Immature natural killer cell (primary cell): ENCODE results near the gene KAZN. TPM values are rescaled to one million over a fixed set of nuclear protein-coding genes. Genes with fewer than 3 reads are reported as not detected.

Experiments used
- DNase-seq, 3 donors: peaks; one replicate each; pipeline ENCODE4 v3.0.0; 2022; ENCODE audit warnings: mixed read lengths in 1 of 3
- H3K27ac Mint-ChIP-seq, 6 donors: one replicate each; pipeline ENCODE4 v1.8.0; 2020; ENCODE audit warnings: mixed read lengths in 6 of 6, mild to moderate bottlenecking in 5 of 6, inconsistent platforms in 4 of 6, moderate library complexity in 3 of 6
- H3K27me3 Mint-ChIP-seq, 3 donors: one replicate each; pipeline ENCODE4 v1.8.0; 2020 to 2021; ENCODE audit warnings: low read depth in 3 of 3, mild to moderate bottlenecking in 3 of 3, mixed read lengths in 3 of 3, moderate library complexity in 3 of 3, inconsistent platforms in 1 of 3
- H3K36me3 Mint-ChIP-seq, 3 donors: one replicate each; pipeline ENCODE4 v1.8.0; 2020; ENCODE audit warnings: mixed read lengths in 3 of 3, inconsistent platforms in 2 of 3, mild to moderate bottlenecking in 2 of 3
- H3K4me1 Mint-ChIP-seq, 2 donors: one replicate each; pipeline ENCODE4 v1.8.0; 2020; ENCODE audit warnings: inconsistent platforms in 2 of 2, mild to moderate bottlenecking in 2 of 2, mixed read lengths in 2 of 2, moderate library complexity in 1 of 2
- H3K4me3 Mint-ChIP-seq, 5 donors: one replicate each; pipeline ENCODE4 v1.8.0; 2020; ENCODE audit warnings: mild to moderate bottlenecking in 5 of 5, mixed read lengths in 5 of 5, inconsistent platforms in 3 of 5, moderate library complexity in 3 of 5
- H3K9me3 Mint-ChIP-seq, 6 donors: one replicate each; pipeline ENCODE4 v1.8.0; 2020; ENCODE audit warnings: mild to moderate bottlenecking in 6 of 6, mixed read lengths in 6 of 6, inconsistent platforms in 4 of 6, moderate library complexity in 3 of 6
- polyA plus RNA-seq, 3 donors: library from polyadenylated mRNA; unstranded; fragments of 300-500 nt; fragmentation: Illumina TruSeq; gene quantifications; one replicate each; pipeline ENCODE4 v1.2.3, GENCODE V29; 2021

The KAZN gene
- polyA plus RNA-seq, 3 donors from 2014 or later = 0.24 TPM; not detected in 2

DNA sequence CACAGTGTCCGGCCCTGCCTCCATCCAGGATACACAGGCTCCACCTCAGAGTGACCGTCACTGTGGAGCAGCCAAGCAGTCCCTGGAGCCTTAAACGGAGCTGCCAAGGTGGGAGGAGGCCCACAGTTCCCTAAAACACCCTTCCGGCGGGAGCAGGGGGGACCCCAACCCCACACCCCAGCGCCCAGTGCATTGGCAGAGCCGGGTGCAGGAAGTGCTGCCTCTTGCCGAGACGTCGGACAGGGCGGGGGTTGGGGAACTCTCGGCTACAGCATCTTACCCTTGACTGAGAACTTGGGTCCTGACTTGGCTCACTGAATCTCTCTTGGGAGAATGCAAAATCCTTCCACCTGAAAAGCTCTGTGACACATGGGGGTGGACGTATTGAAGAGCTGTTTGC is 516.4 kb downstream of the KAZN start:
- peaks cover 4 to 12% (median 6%) of the 10 kb centered on the region in 3 donors for H3K27me3 Mint-ChIP-seq
- DNase-seq = no peak
- H3K27ac Mint-ChIP-seq = no peak overlapping the region
- H3K36me3 Mint-ChIP-seq = no peaks in the 10 kb centered on the region
- peaks cover 6% of the 10 kb centered on the region in 2 donors for H3K4me1 Mint-ChIP-seq
- H3K9me3 Mint-ChIP-seq = no peaks in the 10 kb centered on the region
- H3K4me3 Mint-ChIP-seq = no peak overlapping the region

DNA sequence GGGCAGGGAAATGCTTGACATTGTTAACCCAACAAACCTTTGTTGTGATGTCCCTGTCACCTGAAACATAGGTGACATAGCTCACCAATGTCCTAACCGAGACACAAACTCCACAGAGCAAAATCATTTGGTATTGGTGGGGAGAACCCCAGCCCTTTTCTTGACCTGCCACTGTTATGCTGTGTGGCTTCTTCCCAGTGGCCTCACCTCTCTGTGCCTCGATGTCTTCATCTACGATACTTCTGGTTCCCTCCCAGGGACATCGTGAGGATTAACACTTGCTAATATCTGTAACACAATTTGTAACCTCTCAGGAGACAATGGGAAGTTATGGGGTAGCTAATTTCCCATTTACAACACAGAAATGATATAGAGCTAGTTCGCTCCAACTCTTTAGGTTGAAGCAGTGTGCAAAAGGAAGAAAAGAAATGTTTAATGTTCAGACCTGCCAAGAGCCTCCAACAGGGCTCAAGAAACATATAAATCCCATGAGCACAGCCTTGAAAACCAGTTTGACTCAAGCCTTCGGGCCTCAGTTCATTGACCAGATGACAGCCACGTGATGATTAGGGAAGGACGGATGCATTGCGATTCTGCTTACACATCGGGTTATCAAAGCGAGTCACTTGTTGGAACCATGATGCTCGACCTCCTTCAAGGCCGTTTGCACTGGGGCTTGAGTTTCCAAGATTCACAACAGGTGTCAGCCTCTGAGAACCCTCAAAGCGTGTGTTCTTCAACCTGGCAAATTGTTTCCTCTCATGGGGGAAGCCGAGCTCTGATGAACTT is 517.3 kb downstream of the KAZN start:
- no peak for DNase-seq
- no peaks in the 10 kb centered on the region for H3K9me3 Mint-ChIP-seq
- no peak overlapping the region for H3K4me3 Mint-ChIP-seq
- peaks cover 6% of the 10 kb centered on the region in 2 donors for H3K4me1 Mint-ChIP-seq
- peaks cover 4 to 12% (median 9%) of the 10 kb centered on the region in 3 donors for H3K27me3 Mint-ChIP-seq
- no peaks in the 10 kb centered on the region for H3K36me3 Mint-ChIP-seq
- H3K27ac Mint-ChIP-seq = no peak overlapping the region

DNA sequence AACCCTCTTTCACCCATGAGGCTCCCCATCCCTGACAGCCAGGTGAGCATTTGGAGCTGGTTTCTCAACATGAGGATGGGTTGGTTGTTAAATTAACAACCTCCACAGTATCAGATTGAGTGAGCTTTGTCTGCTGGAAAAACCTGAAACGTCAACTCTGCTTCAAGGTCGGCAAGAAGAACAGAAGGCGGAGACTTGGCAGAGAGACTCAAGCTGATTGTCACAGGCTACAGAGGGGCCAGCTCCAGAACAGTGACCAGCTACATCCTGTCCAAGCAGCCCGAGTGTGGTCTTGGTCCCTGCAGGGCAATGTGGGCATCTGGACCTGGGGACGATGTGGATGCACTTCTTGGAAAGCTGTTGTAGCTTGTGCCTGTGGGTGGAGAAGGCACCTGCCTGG is 518.5 kb downstream of the KAZN start:
- H3K4me1 Mint-ChIP-seq = peaks cover 4 to 5% of the 10 kb centered on the region in 2 donors
- DNase-seq = no peak
- H3K9me3 Mint-ChIP-seq = no peaks in the 10 kb centered on the region
- no peak overlapping the region for H3K27ac Mint-ChIP-seq
- no peak overlapping the region for H3K4me3 Mint-ChIP-seq
- H3K36me3 Mint-ChIP-seq = no peaks in the 10 kb centered on the region
- peaks cover 3 to 12% (median 12%) of the 10 kb centered on the region in 3 donors for H3K27me3 Mint-ChIP-seq

DNA sequence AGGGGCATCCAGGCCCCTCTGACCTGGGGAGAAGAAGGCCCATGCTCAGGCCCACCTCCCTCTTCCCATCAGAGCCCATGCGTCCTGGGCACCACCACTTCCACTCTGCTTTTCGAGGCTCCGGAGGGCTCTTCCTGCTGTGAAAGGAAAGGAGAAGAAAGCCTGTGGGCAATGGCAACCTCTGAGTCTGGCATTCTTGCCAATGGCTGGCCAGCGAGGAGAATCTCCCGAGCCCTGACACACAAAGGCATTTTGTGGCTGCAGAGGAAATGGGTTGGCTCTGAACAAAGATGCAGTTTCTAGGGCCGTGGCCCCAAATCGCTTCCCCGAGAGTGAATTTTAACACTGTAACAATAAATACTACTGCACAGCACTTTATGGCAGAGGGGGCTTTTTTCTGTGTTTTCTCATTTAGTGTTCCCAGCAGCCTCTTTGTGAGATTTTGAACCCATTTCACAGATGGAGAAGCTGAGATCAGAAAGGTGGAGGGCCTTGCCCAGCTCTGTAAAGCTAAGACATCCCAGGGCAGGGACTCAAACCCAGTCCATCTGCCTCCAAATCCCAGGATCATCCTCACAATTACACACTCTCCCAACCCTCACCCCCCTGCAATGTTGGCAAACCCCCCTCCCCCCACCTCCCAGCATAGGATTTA is 519.3 kb downstream of the KAZN start:
- Mint-ChIP-seq H3K4me3 (no peak overlapping the region), H3K36me3 (no peaks in the 10 kb centered on the region), H3K27me3 (peaks cover 1 to 9% (median 9%) of the 10 kb centered on the region in 3 donors), H3K4me1 (no peaks in the 10 kb centered on the region), H3K27ac (no peak overlapping the region), H3K9me3 (no peaks in the 10 kb centered on the region)
- DNase-seq = no peak

DNA sequence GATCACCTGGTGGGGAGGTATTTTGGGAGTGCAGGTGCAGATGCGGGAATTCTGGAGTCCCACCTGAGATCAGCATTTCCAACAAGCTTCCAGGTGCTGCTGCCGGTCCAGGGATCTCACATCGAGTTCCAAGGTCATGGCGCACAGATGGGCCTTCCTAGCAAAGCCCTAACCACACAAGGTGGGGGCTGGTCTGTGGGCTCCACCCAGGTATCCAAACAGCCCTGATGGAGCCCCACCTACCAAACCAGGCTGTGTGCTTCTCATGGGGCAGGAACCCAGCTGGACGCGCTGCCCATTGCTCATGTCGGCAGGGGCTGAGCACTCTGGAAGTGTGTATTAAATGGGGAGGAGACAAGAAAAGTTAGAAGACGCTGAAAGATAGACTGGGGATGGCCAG is 520.1 kb downstream of the KAZN start:
- Mint-ChIP-seq H3K4me1 (no peaks in the 10 kb centered on the region), H3K36me3 (no peaks in the 10 kb centered on the region), H3K4me3 (no peak overlapping the region), H3K27ac (no peak overlapping the region), H3K27me3 (peaks cover 0 to 9% (median 3%) of the 10 kb centered on the region in 3 donors), H3K9me3 (no peaks in the 10 kb centered on the region)
- no peak for DNase-seq

DNA sequence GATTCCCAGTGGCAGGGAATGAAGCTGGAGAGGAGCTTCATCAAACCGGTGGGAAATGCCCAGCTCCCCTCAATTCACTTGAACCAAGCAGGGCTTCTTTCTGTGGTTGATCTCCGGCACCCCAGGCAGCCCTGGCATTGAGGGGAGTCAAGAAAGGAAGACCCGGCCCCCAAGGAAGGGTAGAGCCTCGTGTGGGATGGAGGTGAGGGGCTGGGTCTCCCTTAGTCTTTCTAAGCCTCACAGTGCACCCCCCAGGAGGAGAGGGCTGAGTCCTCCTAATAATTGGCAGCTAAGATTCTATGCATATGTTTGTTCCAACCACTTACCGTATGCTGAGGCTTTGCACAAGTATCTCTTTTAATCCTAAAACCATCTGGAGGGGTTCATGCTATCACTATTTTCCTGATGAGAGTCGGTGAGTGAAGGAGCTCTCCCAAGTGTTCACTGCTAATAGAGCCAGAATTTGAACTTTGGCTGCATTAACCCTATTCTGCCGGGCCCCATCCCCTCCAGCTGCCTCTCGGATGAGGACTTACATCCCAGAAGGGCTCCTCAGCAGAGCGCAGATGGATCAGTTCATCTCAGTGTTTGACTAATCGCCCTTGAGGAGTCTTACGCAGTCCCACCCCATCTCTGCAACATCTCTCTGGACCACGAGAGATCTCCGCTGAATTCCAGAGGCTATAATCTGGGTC is 521.9 kb downstream of the KAZN start:
- Mint-ChIP-seq H3K4me3 (no peak overlapping the region), H3K9me3 (no peaks in the 10 kb centered on the region), H3K27me3 (peaks cover 0 to 11% (median 3%) of the 10 kb centered on the region in 3 donors), H3K27ac (no peak overlapping the region), H3K4me1 (no peaks in the 10 kb centered on the region), H3K36me3 (no peaks in the 10 kb centered on the region)
- no peak for DNase-seq

DNA sequence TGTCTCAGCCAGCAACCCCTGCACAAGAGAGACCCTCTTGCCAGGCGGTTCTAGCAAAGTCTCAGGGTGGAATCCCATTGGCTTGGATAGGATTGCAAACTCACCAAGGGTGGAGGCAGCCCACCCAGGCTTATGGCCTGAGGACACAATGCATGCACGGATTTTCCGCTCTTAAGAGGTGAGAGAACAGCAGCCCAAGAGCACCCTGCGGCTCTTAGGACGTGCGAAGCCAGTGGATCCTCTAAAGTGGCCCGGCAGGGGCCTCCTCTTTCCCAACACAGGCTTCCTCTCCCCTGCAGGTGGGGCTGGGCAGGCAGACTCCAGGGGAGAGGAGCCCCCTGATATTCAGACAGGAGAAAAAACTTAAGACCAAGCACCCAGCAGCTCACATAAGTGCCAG is 523.8 kb downstream of the KAZN start:
- H3K27ac Mint-ChIP-seq = no peak overlapping the region
- no peak for DNase-seq
- no peaks in the 10 kb centered on the region for H3K36me3 Mint-ChIP-seq
- H3K9me3 Mint-ChIP-seq = no peaks in the 10 kb centered on the region
- no peaks in the 10 kb centered on the region for H3K4me1 Mint-ChIP-seq
- H3K27me3 Mint-ChIP-seq = peaks cover 0 to 11% (median 4%) of the 10 kb centered on the region in 3 donors
- H3K4me3 Mint-ChIP-seq = no peak overlapping the region

DNA sequence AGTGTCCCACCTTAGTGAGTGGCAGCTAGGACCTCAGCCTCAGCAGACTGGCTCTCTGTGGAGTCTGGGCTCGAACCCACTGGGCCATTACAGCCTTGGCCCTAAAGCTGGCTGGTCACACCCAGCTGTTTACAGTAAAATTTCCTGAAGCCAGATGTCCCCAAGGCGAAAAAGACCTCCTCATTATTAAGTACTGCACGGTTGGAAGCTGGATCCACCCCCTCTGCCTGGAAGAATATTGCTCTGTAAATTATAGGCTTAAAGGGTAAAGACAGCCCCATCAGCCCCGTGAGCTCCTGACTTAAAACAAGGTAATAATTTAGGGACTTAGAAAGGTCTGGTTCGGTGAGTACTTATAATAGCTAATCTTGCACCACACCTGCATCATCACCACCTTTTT is 524.8 kb downstream of the KAZN start:
- H3K36me3 Mint-ChIP-seq = no peaks in the 10 kb centered on the region
- H3K27me3 Mint-ChIP-seq = peaks cover 0 to 11% (median 4%) of the 10 kb centered on the region in 3 donors
- H3K27ac Mint-ChIP-seq = no peak overlapping the region
- no peaks in the 10 kb centered on the region for H3K4me1 Mint-ChIP-seq
- DNase-seq = no peak
- no peaks in the 10 kb centered on the region for H3K9me3 Mint-ChIP-seq
- H3K4me3 Mint-ChIP-seq = no peak overlapping the region

DNA sequence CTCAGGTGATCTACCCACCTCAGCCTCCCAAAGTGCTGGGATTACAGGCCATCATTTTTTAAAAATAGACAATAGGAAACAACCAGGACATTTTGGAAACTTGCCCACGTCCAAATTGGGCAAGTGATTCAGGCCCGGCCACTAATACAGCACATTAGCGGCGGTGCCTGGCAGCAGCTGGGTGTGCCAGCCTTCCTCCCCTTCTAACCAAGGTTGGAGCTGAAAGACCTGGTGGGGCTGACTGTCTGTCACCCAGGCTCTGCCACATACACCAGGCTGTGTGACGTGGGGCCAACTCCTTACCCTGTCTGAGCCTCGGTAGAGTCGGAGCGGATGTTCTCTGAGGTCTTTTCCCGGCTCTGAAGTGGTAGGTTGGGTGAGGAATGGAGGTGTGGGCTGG is 525.4 kb downstream of the KAZN start:
- no peak for DNase-seq
- no peaks in the 10 kb centered on the region for H3K36me3 Mint-ChIP-seq
- H3K4me3 Mint-ChIP-seq = no peak overlapping the region
- peaks cover 4 to 10% (median 5%) of the 10 kb centered on the region in 3 donors for H3K27me3 Mint-ChIP-seq
- no peaks in the 10 kb centered on the region for H3K4me1 Mint-ChIP-seq
- H3K9me3 Mint-ChIP-seq = no peaks in the 10 kb centered on the region
- H3K27ac Mint-ChIP-seq = no peak overlapping the region

DNA sequence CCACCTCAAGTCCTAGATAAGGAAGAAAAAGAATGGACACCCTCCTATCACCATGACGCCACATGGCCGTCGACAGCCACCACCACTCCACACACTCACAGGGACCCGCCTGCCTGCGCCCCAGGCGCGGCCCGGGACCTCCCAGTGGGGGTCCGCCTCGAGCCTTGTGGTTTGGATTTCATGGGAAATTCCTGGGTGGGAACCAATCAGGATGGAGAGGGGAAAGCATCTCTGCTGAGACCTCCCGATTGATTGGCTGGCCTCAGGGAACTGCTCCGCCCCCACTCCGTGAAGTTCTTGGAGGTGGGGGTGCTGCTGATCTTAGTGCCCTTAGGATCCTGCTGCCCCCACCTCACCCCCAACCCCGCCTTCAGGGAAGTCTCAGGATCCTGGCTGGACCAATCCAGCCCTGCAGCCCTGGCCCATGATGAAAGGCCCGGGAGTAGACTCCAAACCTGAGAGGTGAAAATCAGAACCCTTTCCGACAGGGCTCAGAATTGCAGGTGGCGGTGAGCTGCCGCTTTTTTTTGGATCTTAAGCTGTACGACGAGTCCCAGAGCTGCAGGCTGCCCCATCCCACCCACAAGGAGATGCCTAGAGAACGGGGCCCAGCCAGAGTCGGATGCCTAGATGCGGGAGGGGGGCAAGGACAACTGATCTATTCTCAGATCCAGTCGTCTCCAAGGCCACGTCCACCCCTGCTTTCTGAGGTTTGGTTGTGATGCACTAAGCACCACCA is 526.0 kb downstream of the KAZN start:
- no peaks in the 10 kb centered on the region for H3K4me1 Mint-ChIP-seq
- no peak overlapping the region for H3K4me3 Mint-ChIP-seq
- no peaks in the 10 kb centered on the region for H3K9me3 Mint-ChIP-seq
- no peak overlapping the region for H3K27ac Mint-ChIP-seq
- no peaks in the 10 kb centered on the region for H3K36me3 Mint-ChIP-seq
- no peak for DNase-seq
- H3K27me3 Mint-ChIP-seq = peaks cover 4 to 9% (median 5%) of the 10 kb centered on the region in 3 donors

DNA sequence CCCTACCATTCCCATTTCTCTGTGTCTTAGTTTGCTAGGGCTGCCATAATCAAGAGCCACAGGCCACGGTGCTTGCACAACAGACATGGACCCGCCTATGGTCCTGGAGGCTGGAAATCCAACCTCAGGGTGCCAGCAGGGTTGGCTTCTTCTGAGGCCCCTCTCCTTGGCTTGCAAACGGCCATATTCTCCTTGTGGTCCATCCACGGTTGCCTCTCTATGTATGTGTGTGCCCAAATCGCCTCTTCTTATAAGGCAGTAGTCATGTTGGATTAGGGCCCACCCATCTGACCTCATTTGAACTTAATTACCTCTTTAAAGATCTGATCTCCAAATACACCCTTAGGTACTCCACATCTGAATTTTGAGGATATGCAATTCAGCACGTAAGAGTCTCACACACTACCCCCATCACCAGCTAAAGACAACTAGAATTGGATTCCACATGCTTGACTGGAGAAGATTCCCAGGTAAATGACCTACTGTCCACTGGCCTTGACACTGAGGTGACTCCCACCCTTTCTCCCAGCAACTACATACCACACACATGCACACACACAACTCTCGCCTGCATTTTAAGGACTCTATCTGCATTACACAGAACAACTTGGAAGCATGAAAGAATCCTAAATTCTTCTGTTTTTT is 526.7 kb downstream of the KAZN start:
- no peaks in the 10 kb centered on the region for H3K4me1 Mint-ChIP-seq
- H3K36me3 Mint-ChIP-seq = no peaks in the 10 kb centered on the region
- no peak overlapping the region for H3K4me3 Mint-ChIP-seq
- H3K27ac Mint-ChIP-seq = no peak overlapping the region
- peaks cover 4 to 9% (median 8%) of the 10 kb centered on the region in 3 donors for H3K27me3 Mint-ChIP-seq
- H3K9me3 Mint-ChIP-seq = no peaks in the 10 kb centered on the region
- no peak for DNase-seq

DNA sequence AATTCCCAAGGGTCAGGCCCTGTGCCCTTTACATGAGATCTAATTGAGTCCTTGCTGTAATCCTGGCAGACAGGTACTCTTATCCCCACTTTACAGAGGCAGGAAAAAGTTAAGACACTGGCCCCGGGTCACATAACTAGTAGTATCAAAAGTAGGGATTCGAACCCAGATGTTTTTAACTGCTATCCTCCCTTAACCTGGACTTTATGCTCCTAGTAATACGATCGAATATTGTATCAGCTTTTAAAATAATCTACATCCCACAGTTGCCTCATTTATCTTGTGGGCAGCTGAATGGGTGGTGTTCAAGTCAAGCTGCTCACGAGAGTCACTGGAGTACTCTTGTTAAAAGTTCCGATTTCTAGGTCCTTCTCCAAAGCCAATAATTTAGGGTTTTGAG is 529.6 kb downstream of the KAZN start:
- Mint-ChIP-seq H3K4me3 (no peak overlapping the region), H3K27ac (no peak overlapping the region), H3K9me3 (no peaks in the 10 kb centered on the region), H3K27me3 (peaks cover 2 to 8% (median 4%) of the 10 kb centered on the region in 3 donors), H3K36me3 (no peaks in the 10 kb centered on the region), H3K4me1 (no peaks in the 10 kb centered on the region)
- no peak for DNase-seq

DNA sequence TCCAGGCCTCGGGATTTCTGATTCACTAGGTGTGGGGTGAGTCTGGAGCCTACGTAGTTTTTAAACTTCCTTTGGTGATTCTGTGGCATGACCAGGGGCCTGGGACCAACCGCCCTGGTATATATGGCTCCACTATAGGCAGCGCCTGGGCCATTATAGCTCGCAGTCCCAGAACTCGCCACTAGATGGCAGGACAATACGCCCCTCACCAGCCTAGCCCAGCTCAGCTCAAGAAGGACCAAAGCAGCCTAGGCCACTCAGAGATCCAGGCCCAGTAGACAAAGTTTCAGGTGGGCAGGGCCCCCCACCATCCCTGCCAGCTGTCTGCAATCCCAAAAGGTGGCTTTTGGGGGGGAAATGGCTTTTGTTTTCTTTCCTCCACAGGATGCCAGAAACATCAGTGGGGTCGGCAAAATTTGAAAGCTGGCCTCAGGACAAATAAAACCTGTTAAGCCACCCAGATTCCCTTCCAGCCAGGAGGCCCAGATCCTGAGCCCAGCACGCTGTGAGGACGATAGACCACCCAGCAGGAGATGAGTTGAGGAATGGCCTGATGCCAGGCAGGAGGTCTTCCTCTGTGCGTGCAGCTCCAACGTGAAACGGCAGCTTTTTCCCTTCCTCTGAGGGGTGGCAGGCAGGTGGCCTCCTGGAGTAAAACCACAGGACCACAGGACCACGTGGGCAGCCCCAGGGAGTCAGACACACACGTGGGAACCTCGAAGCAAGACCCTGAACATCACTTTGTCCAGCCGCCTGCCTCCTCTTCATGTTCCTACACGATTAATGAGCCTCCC is 530.2 kb downstream of the KAZN start:
- Mint-ChIP-seq H3K27me3 (peaks cover 2 to 8% (median 4%) of the 10 kb centered on the region in 3 donors), H3K4me3 (no peak overlapping the region), H3K27ac (no peak overlapping the region), H3K36me3 (no peaks in the 10 kb centered on the region), H3K4me1 (no peaks in the 10 kb centered on the region), H3K9me3 (no peaks in the 10 kb centered on the region)
- peak; percentile 60 to 71 (median 67) for DNase-seq
